Epithelial cell of esophagus (primary cell): ENCODE measurements around the gene CNTD1.

Experiments used
- DNase-seq: peaks from one replicate; pipeline ENCODE4 v3.0.0; 2010; ENCODE audit warnings: low read depth
- H3K4me3 ChIP-seq: 2 replicates; pipeline ENCODE4 v1.5.1; 2011; ENCODE audit warnings: mild to moderate bottlenecking, low read length, control low read depth
- TF ChIP-seq, protein P1 (sequence below): IDR thresholded peaks from 2 replicates; pipeline ENCODE4 v1.5.1; 2011; ENCODE audit warnings: low read depth, mild to moderate bottlenecking, low read length, control low read depth, inconsistent platforms; ENCODE audit not compliant: insufficient read depth; ENCODE audit errors: missing control alignments

The CNTD1 gene

DNA sequence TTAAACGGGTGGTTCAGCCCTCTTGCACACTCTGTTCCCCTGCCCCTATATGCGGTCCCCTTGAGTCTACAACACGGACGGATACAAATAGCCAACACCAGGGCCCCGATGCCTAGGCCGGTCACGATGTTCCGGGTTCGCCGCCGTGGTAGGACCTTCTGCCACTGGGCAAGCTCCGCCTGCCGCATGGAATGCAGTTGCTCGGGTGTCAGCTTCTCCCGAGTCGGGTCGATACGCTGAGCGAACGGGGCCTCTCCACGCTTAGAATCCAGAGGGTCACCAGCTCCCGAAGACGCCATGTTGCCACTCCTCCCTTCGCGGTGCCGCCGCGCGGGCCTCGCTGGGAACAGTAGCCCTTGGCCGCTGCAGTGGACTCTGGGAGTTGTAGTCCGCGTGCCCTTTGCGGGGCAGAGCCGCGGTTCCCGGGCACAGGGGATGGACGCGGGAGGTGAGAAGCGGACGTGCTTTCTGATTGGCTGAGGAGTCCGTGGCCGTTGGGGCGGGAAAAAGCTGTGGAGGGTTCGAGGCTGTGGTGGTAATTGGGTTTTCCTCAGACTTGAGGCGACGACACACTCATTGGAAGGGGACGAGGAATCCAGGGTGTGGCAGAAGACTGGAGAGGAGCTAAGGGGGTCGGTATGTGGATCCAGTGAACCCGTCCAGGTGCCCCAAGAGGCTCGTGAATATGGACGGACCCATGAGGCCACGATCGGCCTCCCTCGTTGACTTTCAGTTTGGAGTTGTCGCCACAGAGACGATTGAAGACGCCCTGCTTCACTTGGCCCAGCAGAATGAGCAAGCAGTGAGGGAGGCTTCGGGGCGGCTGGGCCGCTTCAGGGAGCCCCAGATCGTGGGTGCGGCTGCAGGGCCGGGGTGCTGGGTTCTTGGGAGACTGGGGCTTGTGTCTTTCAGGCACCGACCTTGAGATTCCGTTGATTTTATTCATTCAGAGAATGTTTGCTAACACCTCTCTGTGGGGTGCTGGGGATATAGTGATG, at the start of gene CNTD1, which contains the start of gene COA3:
Gene CNTD1, plus strand, starts transcription at position 479 of the 998 bp plus-strand sequence. Its CDS starts 207 bp downstream, at position 686.
Gene COA3, minus strand, starts transcription at position 322 of the 998 bp plus-strand sequence. Its CDS starts 23 bp downstream, at position 299.
- TF ChIP-seq, protein P1, sequence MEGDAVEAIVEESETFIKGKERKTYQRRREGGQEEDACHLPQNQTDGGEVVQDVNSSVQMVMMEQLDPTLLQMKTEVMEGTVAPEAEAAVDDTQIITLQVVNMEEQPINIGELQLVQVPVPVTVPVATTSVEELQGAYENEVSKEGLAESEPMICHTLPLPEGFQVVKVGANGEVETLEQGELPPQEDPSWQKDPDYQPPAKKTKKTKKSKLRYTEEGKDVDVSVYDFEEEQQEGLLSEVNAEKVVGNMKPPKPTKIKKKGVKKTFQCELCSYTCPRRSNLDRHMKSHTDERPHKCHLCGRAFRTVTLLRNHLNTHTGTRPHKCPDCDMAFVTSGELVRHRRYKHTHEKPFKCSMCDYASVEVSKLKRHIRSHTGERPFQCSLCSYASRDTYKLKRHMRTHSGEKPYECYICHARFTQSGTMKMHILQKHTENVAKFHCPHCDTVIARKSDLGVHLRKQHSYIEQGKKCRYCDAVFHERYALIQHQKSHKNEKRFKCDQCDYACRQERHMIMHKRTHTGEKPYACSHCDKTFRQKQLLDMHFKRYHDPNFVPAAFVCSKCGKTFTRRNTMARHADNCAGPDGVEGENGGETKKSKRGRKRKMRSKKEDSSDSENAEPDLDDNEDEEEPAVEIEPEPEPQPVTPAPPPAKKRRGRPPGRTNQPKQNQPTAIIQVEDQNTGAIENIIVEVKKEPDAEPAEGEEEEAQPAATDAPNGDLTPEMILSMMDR: no peak
- H3K4me3 ChIP-seq: peak within 1 kb of the TSS; percentile 85
- DNase-seq: peak; percentile 83

- DNase-seq: no peak
- TF ChIP-seq, protein P1: no peak
- H3K4me3 ChIP-seq: no peak overlapping the region
These were observed 49.5 kb upstream of the CNTD1 start for GRCh38 chr17:42748908-42749798.

DNA sequence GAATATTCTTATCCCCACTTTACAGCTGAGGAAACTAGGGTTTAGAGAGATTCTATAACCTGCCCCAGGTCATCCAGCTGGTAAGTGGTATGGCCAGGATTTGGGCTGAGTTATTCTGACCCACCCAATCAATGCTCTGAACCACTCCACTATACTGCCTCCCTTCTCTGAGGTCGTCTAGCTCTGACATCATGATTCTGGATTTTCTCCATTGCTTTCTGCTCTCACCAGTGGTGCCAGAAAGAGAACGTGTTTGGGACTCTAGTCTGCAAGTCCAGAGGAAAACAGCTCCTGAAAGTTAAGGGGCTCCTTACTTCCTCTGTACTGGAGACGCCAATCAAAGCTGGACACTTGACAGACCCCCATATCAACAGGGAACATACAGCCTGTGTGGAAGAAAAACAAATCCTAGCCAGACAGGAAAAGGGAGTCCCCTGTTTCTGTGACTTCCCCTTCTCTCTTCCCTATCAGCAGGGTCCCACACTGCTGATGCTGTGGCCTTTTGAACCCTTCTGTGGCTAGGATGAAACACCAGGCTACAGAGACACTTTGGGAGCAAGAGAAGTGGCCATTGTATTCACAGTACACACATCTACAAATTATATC, 47.8 kb upstream of the CNTD1 start:
- TF ChIP-seq, protein P1: no peak
- no peak overlapping the region for H3K4me3 ChIP-seq
- no peak for DNase-seq

DNA sequence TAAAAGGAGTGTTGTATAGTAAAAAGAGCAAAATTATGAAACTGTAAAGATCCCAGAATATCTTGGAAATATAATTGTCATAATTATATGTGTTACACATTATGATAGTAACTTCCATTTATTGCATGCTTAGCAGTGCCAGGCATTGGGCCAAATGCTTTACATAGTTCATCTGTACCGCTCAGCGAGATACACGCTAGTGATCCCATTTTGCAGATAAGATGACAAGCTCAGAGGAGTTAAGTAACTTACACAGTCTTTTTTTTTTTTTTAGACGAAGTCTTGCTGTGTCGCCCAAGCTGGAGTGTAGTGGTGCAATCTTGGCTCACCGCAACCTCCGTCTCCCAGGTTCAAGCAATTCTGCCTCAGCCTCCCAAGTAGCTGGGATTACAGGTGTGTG, 47.0 kb upstream of the CNTD1 start:
- DNase-seq: no peak
- TF ChIP-seq, protein P1: no peak
- no peak overlapping the region for H3K4me3 ChIP-seq

- TF ChIP-seq, protein P1: no peak
- peak; percentile 56 for DNase-seq
- H3K4me3 ChIP-seq: no peak overlapping the region
These were observed 43.9 kb upstream of the CNTD1 start for GRCh38 chr17:42754782-42755181.

- DNase-seq: no peak
- H3K4me3 ChIP-seq: no peak overlapping the region
- TF ChIP-seq, protein P1: no peak
These were observed 38.5 kb upstream of the CNTD1 start for GRCh38 chr17:42759982-42760651.
